Ovary (tissue), 3 donors: Measurements from ENCODE around the gene TSPAN2.

Source experiments
- CTCF ChIP-seq, 3 donors: fragments of 450-650 bp in 2 of 3; fragments of 200-600 bp in 1 of 3; IDR thresholded peaks; one replicate each; pipeline versions ENCODE4 v1.5.1 to v1.8.0; 2016 to 2022; ENCODE audit warnings: antibody characterized with exemption in 3 of 3, mild to moderate bottlenecking in 1 of 3
- EP300 ChIP-seq: sonication (generic); formaldehyde crosslinking; IDR thresholded peaks from one replicate; pipeline ENCODE4 v1.6.1; 2017; ENCODE audit warnings: antibody characterized with exemption
- POLR2A ChIP-seq: fragments of 450-650 bp; IDR thresholded peaks from one replicate; pipeline ENCODE4 v1.6.1; 2017; ENCODE audit warnings: antibody characterized with exemption, mild to moderate bottlenecking, moderate library complexity
- donor health status: DM: no; HTN: no; CAD: no.

GRCh38 chr1:115077286-115077983 is 11.9 kb downstream of the TSPAN2 start:
- TF ChIP-seq EP300 (no peak), CTCF (IDR thresholded peaks at IDR 0.05) (no peak), POLR2A (no peak)
